Stimulated activated CD4-positive, alpha-beta T cell treated with anti-CD3 and anti-CD28 coated beads, Interleukin-4, amount 100 ng/mL, for 24 hours (primary cell): ENCODE results near the gene SLC17A3.
A peak's percentile ranks its signal among the peaks of the same experiment; 100 is the strongest.

Experiments used
- DNase-seq: peaks from one replicate; pipeline ENCODE4 v3.0.0-alpha.2; 2020

SLC17A3 gene, protein sequence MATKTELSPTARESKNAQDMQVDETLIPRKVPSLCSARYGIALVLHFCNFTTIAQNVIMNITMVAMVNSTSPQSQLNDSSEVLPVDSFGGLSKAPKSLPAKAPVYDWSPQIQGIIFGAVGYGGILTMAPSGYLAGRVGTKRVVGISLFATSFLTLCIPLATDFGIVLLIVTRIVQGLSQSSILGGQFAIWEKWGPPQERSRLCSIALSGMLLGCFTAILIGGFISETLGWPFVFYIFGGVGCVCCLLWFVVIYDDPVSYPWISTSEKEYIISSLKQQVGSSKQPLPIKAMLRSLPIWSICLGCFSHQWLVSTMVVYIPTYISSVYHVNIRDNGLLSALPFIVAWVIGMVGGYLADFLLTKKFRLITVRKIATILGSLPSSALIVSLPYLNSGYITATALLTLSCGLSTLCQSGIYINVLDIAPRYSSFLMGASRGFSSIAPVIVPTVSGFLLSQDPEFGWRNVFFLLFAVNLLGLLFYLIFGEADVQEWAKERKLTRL

DNA sequence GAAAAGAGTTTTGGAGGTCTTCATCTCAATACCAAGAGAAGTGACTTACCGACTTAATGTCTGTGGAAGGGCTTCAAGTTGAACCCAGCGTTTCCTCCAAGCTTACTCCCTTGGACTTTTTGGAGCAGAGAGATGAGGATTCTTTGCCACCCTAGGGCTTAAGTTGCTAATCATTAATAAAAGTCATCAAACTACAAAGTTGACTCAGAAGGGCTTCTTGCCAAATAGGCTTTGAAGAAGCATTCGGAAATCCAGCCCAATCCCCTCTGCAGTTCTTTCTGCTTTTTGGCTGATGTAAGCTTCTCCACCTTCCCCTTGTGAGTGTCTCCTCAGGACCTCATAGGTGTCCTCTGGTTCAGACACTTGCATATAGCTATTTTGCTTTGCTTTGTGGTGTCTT lies at the start of gene SLC17A3:
Gene SLC17A3 (minus strand): TSS at position 126 of the 400 bp plus-strand sequence. CDS start 5,856 bp downstream, outside the sequence.
- DNase-seq, result no peak

DNA sequence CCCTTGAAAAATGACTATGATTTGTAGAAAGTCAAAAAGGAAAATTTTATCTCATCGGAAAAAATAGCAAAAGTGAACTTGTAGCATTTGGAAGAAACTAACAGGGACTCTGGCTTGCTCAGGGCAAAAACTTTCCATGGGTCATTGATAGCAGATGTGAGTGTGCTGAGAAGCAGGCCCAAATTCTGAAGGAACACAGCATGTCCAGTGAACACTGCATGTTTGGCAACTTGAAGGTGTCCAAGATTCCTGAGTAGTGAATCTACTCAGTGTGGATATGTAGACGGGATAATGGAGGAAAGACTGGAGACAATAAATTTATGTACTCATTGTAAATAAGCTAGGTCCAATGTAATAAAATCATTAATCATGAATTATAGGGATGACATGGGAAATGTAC lies 48.3 kb upstream of the SLC17A3 start:
- DNase-seq, result no peak

DNA sequence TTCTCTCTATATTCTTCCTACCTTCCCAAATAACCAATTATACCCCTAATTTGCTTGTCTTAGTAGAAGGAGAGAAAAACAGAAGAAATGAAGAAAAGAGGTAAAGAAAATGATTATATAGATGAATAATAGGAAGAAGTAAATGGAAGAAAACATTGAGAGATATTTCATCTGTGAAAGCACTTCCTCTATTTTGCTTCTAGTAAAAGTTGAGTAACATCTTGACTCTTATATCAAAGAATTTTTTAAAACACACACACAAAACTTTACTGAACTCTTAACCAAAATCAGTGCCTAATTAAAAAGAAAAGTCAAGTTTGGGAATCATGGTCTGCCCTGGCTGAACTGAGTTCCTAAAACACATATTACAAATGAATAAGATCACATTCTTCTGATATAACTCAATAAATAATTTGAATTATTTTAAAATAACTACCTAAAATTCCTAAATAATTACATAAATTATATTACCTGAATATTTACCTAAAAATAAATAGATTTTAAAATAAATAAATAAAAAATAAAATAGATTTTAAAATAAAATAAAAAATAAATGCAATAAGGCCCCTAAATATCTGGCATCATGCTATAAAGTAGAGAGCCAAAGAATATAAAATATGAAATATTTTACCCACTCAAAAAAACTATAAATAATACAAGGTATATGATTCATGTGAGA lies 47.6 kb upstream of the SLC17A3 start:
- no peak for DNase-seq

DNA sequence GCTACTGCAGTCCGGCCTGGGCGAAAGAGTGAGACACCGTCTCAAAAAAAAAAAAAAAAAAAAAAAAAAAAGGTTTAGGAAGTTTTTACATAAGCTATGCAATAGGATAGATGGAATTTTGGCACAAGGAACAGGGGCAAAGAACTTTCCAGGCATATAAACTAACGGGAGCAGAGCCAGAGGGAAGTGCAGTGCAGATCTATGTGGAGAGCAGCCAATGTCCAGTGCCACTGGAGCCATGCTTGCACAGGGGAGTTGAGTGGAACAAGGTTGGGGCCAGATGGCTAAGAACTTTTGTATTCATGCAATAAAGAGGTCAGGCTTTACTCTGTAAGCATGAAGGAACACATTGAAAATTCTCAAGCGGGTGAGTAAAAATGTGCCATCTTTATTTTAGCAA lies 45.6 kb upstream of the SLC17A3 start:
- DNase-seq, result no peak

DNA sequence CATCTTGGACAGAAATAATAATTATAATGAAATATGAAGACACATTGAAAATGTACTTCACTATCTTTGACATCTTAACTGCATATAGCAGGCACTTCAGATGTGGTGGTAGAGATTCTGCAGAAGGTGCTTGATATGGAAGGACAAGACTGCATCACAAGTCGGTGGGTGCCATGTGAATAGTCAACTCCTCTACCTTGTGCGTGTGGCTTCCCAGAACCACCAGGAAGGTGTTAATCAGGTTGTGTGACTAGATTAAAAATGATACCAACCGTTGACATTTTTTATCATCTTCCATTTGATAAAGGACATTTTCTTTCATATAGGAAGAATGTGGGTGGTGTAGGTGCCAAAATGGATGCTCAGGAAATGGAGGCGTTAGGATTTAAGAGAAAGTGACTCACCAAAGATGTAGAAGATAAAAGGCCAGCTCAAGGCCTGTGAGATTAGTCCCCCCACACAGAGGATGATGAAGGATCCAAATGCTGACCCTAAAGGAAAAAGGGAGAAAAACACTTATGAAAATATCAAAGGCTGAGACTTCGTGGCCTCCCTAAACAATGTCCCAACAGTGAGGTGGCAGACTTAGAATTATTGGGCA lies 44.1 kb upstream of the SLC17A3 start:
- peak; percentile 11 for DNase-seq

DNA sequence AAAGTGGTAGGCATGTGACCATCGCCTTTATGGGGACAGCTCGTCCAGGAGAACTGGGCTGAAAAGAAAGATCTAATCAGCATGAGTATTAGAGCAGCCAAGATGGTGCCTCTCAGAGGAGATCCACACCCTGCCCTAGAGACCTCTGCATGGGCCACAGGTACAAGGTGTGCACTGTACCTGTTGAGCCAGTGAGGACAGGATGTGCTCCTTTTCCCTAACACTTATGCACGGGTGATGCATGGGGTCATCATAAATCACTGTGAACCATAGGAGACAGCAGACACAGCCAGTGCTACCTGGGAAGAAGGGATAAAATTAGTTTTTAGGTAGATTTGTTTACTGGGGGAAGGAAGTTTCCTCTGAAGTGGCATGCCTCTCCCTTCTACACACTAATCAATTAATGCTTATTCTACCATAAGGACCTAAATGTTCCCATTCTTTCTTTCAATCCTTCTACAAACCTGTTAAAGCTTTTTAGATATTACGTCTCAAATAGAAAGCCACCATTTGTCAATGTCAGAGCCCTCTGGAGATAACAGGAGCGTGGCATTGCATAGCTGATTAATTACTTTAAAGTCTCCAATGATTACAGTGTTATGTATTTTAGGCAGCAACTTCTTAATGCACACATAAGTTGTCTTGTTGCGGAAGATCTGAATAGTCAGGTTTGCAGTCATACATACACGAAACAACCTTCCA lies 42.9 kb upstream of the SLC17A3 start:
- DNase-seq, result no peak

DNA sequence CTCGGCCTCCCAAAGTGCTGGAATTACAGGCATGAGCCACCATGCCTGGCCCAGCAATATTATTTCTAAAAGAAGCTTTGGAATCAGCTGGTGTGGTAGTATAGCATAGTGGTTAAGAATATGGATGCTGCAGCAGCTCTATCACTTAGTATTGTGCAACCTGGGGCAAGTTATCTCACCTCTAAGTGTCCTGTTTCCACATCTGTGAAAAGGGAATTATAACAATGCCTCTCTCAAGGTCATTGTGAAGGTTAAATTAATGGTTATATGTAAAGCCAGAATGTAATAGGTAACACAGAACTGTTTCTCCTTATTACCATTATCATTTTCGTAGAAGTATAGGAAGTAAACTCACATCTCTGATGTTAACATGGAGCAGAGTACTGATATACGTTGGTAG lies 42.3 kb upstream of the SLC17A3 start:
- DNase-seq, result no peak

DNA sequence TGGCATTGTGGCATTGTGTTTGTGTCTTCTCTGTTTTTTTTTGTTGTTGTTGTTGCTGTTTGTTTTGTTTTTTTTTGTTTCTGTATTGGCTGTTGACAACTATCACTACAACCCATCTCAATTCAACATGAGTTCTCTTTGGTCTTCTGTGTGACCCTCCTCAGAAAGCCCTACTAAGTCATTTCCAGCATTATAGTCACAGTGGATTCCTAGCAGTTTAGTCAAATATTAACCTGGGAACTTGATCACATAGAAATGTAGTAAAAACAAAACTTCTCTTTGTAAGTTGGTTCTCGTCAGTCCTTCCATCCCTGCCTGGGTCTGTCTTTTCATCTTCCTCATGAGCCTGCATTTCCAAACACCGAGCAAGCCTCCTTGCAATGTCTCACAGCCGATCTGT lies 39.7 kb upstream of the SLC17A3 start:
- DNase-seq, result no peak

DNA sequence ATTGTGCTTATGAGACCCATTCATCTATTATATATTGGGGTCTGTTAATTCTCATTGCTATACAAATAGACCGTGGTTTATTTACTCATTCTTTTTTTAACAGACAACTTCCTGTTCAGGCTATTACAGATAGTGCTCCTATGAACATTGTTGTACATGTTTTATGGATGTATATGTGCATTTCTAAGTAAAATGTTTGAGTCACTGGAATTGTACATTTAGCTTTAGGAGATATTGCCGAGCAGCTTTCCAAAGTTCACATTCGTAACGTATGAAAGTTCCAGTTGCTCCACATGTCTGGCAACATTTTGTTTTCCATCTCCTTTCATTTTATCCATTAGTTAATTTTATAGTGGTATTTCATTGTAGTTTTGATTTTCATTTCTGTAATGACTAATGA lies 37.3 kb upstream of the SLC17A3 start:
- DNase-seq, result no peak

DNA sequence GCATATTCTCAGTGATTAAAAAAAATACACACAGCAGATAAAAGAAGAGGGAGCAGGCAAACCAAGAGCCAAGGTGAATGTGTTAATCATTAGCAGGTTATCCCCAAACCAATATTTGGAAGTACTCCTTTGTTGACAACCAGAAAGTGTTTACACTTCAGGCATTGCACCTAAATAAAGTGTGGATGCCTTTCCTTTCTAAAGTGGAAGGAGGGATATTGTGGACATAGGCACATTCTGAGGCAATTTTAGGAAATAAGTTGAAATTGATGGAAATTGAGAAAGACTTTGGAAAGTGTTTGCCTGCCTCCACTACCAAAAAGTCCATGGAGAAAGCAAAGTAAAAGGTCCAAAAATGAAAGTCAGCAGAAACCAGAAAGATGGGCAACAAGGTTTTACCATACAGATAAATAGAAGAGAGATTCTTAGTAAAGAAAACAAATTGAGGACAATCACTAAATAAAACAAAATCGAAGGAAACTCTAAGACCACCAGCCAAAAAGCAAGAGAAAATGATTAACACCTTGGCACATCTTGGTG lies 33.5 kb upstream of the SLC17A3 start:
- DNase-seq, result no peak

DNA sequence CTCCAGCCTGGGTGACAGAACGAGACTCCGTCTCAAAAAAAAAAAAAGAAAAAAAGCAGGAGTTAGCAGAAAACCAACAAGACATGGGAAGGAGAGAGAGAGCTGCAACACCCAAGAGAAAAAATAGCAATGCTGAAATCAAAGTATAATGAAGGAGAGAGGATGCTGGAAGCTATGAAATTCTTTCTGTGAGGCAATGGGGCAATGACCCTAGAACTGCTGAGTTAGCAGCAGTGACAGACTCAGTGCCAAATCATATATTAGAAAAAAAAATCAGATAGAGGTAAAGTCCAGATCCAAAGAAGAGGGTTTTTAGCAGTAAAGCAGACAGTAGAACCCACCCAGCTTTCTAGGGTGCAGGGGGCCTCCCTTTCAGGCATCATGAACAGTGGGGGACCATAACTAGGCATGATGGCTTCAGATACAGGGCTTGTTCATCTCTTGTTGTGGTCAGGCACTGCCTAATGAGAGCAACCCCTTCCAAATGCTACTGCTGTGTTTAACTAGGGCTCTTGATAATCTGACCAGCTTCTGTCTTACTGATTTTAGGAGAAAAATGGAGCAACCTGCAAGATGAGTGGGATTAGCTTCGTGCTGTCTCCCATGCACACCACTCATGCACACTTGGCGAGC lies 29.5 kb upstream of the SLC17A3 start:
- DNase-seq, result no peak

DNA sequence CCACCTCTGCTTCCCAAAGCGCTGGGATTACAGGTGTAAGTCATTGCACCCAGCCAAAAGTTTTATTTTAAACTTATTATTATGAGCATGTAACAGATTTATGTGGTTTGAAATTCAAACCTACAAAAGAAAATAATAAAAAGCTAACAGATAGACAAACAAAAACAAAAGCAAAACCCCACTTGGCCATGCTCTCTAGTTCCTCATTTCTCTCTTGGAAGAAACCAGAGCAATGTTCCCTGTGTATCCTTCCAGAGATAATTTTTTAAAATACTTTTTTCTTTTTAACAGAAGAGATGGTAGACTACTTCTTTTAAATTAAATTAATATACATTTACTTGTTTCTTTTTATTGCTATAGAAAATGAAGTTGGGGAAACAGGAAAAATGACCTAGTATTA lies 28.0 kb upstream of the SLC17A3 start:
- DNase-seq, result no peak

DNA sequence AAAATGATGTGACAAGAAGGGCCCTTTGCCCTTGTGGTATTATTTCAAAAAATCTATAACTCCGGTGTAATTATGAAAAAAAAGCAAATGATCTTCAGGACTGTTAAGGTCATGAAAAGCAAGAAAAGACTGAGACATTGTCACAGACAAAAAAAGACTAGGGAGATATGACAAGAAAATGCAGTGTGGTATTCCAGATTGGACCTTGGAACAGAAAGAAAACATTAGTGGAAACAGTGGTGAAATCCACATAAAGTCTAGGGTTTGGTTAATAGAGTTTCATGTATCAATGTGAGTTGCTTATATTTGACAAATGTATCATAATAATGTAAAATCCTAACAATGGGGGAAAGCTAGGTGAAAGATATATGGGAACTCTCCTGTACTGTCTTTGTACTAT lies 26.8 kb upstream of the SLC17A3 start:
- DNase-seq, result no peak

DNA sequence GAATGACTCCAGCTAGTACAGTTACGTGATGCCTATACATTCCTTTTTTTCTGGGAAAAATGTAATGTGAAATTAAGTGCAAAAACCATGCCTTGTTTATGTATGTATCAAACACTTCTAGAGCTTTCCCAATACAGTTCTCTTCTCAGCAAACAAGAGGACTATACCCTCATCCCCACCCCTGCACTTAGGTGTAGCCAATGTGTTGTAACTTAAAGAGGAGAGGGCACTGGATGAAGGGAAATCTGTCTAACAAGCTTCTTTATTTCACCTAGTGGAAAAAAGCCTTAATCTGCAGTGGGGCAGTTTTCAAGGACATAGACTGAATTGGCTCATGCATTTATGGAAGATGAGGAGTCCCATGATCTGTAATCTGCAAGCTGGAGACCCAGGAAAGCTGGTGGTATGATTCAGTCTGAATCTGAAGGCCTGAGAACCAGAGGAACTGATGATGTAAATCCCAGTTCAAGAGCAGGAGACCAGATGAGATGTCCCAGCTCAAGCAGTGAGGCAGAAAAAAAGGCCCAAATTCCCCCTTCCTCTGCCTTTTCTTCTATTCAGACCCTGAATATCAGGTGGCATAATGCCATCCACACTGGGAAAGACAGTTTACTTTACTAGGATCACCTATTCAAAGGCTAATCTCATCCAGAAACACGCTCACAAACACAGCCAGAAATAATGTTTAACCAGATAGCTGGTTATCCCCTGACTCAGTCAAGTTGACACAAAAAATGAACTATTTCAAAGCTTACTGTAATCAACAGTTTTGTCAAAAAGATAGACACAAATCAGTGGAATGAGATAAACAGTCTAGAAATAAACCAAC lies 25.8 kb upstream of the SLC17A3 start:
- DNase-seq, result no peak

DNA sequence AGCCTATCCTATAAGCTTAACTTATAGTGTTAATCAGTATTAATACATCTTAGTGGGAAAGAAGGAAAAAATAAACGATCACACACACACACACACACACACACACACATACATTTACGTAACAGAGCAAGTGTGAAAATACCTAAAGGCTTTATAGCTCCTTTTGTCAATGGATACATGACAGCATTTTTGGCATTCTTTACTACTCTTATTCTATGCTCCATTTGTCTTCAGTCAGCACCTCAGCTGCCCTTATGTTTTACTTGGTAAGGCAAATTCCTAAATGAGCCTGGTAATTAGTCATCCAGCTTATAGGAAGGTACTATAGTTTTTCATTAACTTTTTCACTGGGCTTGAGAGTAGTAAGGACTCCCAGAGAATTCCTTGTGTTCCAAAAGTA lies 25.1 kb upstream of the SLC17A3 start:
- DNase-seq, result no peak

DNA sequence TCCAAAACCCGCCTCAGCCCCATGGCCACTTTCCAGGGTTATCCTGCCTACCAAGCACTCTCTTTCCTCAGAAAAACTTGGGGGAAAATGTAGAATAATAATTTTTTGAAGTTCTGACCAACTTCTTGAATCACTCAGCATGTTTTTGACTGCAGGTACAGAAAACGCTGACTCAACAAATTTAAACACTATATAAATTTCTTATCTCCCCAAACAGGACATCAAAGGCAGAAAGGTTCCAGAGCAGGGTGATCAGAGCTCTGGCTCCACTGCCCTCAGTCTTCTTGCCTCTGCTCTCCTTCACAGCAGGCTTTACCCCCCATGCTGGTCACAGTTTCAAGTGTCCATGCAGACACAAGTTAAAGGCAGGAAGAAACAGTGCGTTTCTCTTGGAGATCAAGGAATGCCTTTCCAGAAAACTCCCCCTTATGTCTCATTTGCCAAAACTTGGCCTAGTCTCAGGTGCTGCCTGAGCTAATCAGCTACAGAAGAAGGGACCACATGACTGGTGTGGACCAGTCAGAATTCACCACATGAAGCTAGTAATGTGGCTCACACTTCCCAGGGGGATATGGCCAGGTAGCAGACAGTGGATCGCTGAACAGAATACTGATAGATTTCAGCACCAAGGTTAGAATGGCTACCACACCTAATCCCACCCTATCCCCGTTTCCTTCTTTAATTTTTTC lies 24.4 kb upstream of the SLC17A3 start:
- DNase-seq, result no peak

DNA sequence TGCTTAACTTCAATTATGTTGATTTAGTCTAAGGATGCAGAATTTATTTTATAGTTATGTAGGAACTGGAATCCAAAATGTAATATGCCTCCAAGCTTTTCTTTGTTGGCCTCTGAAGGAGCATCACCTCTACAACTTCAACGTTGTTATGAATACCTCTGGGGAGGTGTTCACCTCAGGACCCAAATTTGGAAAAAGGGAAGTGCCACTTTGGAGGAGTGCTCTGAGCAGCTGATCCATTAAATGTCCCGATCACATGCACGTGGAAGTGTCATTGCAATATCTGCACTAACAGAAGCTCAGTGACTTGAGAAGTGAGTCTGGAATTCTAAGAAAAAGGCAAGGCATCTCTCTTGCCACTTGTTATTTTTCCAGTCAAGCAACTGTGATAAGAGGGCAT lies 22.2 kb upstream of the SLC17A3 start:
- DNase-seq, result no peak

DNA sequence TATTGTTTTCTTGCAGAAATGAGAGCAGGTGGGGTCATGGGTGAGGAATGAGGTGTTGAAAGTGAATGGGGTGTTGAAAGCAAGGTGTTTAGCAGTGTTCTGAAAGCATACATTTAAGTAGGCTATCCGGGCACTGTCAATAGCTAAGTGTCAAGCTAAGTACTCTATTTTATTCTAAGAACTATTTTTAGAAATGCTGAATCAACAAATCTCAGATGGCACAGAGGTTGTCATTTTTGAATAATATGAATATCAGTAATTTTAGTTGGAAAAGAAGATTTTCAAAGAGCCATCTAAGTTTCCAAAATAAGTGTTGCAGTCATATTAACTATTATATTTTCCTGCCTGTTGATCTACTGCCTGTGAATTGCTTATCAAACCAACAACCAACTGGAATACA lies 21.7 kb upstream of the SLC17A3 start:
- DNase-seq, result no peak

DNA sequence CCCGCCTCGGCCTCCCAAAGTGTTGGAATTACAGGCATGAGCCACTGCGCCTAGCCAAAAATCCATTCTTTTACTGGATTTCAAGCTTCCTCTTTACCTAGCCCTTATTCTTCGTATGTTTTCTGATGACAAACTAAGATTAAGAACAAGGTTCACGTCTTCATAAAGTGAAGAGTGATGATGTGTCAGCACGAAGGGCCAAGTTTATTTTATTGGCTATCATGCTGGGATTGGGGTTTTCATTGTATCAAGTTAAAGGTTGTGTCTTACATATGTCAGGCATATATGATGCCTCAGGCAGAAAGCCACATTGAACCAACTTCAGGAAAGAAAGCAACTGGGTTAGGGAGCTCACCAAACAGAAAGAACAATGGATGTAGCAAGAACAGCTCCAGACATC lies 19.7 kb upstream of the SLC17A3 start:
- no peak for DNase-seq

DNA sequence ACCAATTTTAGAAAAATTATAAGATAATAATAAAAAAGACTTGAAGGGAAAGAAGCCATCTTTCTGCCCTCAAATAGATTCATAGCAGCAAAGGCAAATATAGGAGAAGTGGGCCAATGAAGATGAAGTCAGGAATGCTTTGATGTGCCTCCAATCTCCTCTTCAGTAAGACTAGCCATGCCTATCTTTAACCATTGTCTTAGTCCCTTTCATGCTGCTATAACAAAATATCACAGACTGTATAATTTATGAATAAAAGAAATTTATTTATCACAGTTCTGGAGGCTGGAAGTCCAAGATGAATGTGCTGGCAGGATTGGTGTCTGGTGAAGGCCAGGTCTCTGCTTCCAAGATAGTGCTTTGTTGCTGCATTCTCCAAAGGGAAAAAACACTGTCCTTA lies 18.8 kb upstream of the SLC17A3 start:
- DNase-seq, result no peak
